HG03045 (cell line): ENCODE data around the gene PPT1.

Experiments used
- ATAC-seq: cut with Tn5 transposase; IDR thresholded peaks from one replicate; pipeline ENCODE4 v1.9.1; 2021; ENCODE audit warnings: mild to moderate bottlenecking, moderate library complexity; ENCODE audit not compliant: unreplicated experiment

Gene PPT1

DNA sequence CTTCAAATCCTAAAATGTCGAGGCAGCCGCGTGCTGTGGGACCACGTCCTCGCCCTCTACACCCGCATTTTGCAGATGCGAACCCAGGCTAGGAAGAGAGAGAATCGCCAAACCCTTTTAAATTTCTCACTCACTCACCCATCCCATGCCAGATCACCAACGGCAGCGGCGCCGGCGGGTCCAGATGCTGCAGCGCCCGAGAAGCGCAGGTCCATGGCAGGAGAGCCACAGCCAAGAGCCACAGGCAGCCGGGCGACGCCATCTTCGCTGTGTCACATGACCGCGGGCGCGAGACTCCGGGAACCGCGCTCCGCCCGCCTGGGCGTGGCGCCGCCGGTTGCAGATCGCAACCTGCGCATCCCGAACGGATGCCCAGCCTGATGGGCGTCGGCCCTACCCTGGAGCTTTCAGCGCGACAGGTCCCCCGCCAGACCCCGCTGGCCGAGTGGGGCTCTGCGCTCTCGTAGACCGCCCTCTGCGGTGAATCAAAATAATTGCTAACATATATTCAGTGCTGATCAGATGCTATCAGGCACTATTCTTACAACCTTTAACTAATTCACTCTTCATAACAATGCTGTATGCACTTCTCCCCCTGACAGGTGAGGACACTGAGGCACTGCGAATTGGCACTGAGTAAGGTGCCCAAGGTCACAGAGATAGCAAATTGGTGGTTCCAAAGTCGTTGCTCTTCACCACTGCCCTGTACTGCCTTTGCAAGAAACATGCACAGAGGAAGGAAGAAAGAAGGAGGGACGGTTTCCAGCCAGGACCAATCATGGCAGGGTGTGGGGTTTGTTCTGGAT is at the start of gene PPT1:
Gene PPT1, minus strand, starts transcription at position 276 of the 806 bp plus-strand sequence. Its CDS starts 14 bp downstream, at position 262.
- peak; percentile 81 for ATAC-seq

DNA sequence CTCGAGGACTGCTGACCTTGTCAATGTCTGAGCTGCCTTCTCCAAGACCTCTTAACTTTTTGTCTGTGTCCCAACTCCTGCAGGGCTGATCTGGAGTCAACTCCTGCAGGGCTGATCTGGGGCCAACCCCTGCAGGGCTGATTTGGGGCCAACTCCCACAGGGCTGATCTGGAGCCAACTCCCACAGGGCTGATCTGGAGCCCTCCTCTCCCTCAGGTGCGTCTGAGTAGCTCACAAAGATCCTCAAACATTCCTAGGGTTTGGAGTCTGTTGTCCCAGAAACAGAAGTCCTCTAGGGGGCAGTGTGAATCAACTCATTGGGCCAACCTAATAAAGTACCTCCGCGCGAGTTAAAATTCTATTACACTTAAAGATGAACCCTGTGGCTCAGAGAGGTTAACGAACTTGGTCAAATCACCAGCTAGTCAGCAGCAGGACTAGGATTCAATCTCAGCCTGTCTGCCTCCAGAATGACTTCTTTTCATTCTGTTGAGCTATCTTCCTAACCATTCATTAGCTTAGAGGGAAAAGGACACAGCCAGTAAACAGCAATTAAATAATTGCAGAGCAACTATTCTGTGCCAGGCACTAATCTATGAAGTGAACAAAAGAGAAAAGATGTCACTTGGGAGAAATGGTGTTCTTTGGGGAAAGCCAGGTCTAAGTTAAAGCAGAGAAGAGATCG is 47.0 kb upstream of the PPT1 start:
- no peak for ATAC-seq

DNA sequence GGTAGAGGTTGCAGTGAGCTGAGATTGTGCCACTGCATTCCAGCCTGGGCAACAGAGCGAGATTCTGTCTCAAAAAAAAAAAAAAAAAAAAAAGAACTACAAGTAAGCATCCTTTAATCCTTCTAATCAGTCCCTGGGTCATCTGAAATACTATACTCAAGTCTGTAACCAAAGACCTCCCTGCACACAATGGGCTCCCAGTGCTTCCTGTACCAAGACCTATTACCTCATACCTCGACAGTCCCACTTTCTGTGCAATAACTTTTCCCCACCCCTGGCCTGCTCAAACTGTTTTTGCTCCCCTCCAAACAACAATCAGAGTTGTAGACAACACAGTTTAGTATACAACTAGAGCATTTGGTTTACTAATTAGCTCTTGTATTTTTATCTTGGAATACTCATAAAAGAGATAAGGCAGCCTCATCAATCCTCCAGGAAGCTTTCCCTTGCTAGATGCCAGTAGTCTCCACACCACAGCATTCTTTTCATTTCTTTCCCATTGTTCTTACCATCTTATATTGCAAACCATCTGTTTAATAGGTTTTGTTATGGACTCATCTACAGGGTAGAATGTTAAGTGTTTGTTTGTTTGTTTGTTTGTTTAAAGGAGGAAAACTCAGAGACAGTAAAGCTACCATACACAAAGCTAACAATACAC is 45.0 kb upstream of the PPT1 start:
- no peak for ATAC-seq

DNA sequence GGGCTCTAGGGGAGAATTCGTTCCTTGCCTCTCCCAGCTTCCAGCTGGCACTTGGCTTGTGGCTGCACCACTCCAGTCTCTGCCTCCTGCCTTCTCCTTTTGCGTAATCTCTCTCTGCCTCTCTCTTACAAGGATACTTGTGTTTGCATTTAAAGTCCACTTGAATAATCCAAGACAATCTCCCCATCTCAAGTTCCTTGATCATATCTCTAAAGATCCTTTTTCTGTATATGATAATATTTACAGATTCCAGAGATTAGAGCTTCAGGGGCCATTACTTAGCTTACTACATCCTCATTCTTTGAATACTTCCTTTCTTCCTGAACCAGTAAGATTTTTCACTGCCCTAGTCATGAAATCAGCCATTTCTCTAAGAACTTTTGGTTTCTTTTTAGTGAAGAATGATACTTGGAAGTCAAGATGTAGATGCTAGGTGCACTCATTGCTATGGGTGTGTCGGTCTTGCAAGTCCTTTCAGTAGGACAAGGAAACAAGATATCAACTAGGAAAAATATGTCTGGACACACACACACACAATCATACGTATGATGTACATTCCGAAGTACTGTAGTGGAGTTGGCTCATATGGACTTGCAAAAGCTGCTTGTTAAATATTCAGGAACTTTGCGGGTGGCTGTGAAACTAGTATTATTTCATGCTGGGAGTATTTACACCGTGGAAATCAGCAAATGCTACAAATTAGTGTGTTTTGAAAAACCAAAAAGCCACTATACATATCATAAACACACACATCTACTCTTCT is 43.3 kb upstream of the PPT1 start:
- ATAC-seq: no peak

GRCh38 chr1:40133839-40134238 is 36.8 kb upstream of the PPT1 start:
- no peak for ATAC-seq

DNA sequence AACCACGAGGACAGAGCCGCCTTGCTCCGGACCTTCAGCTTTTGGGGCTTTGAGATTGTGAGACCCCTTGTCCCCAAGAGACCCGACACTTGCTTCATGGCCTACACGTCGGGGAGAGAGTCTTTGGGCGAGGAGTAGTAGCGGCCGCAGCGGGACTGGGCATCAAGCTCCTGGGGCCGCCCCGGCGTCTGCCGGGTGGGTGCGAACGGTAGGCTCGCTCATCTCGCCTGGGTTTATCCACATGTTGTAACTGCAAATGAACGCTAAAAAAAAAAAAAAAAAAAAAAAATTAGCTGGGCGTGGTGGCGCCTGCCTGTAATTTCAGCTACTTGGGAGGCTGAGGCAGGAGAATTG is 36.2 kb upstream of the PPT1 start:
- ATAC-seq: no peak

DNA sequence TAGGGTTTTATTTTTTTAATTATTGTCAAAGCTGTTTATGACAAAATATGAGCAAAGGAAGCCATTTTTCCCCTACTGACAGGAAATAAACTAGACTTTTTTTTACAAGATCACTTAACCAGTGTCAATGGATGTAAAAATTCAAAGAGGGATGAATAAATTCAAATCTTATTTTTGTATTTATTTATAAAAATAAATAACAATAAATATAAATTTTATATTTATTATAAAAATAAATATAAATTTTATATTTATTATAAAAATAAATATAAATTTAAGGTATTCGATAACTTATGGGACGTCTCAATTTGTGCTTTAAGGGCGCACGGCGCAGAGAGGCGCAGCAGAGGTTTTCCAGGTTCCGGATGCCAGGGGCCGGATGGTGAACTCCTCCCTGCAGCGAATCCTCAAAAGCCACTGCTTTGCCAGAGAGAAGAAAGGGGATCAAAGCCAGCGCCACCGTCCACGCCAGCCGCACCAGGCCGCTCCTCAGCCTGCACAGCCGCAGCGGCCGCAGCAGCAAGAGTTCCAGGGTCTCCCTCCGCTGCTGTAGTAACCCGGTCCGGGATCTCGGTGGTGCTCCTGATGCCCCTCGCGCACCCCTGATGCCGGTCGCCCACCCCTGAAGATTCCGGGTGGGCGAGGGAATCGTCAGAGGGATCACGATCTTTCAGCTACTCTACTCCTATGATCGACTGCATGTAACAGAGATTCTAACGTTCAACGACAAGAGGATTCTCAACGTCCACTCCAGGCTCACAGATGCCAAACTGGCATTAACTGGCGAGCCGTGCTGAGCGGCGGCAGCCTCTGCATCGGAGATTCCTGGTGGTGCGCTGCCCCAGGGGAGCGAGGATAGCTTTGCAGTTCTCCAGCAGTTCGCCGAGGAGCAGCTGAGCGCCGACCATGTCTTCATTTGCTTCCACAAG is 35.6 kb upstream of the PPT1 start:
- ATAC-seq: no peak

GRCh38 chr1:40130892-40131291 is 33.8 kb upstream of the PPT1 start:
- ATAC-seq: no peak

DNA sequence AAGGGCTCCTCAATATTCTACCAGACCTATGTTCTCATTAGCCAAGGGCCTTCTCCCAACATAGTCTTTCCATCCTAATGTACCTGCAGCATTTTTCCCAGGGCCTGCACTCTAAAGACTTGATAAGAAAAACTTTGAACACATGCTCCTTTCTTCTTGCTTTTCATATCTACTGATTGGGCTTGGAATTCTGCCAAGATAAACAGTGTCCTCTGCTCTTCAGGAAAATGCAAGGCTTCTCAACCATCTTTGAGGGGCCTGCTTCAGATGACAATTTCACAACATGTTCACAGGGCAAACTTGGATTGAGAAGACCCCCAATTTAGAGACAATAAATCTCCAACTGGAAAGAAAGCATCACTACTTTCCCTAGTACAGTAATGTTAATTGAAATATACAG is 25.8 kb upstream of the PPT1 start:
- ATAC-seq: no peak

DNA sequence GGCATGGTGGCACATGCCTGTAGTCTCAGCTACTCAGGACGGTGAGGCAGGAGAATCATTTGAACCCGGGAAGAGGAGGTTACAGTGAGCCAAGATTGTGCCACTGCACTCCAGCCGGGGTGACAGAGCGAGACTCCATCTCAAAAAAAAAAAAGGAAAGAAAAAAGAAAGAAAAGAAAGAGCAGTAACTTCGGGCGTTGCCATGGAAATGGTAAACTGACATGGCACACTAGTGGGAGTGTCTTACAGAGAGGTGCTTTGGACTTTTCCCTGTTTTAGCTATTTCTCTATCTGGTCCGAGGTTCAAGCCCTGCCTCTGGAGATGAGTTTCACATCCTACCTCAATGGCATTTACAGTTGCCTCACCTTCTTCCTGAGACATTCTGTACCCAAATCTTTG is 23.1 kb upstream of the PPT1 start:
- no peak for ATAC-seq

GRCh38 chr1:40114400-40114799 is 17.3 kb upstream of the PPT1 start:
- ATAC-seq: no peak

- no peak for ATAC-seq
These were observed 13.3 kb upstream of the PPT1 start for GRCh38 chr1:40110389-40110788.

DNA sequence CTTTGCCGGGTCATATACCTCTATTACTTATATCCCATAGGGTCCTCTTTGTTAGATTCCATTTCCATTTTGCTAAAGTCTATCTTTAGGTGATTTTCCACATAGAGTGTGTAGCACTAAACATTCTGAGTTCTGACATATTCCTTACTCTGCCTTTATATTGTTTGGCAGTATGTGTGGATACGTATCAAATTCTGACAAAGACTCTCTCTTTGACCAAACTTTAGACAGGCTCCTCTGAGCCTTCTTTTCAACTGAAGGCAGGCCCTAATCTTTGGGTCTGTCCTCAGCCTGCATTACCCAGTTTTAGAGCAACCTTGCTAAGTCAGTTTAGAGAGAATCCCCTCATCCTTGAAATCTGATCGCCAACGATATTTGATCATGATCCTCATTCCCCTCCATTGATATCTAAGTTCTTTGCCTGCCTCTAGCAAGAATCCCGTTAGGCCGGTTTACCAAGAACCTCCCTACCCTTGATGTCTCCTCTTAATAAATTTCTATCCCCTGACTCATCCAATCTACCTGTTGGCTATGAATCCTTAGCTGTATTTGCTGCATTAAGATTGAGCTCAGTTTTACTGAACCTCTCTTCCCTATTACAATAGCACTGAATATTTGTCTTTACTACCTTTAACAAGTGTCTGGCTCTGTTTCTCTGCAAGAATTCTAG is 10.4 kb upstream of the PPT1 start:
- ATAC-seq: no peak

- ATAC-seq: no peak
These were observed 8.0 kb upstream of the PPT1 start for GRCh38 chr1:40105028-40105427.

GRCh38 chr1:40102896-40103295 is 5.8 kb upstream of the PPT1 start:
- no peak for ATAC-seq

DNA sequence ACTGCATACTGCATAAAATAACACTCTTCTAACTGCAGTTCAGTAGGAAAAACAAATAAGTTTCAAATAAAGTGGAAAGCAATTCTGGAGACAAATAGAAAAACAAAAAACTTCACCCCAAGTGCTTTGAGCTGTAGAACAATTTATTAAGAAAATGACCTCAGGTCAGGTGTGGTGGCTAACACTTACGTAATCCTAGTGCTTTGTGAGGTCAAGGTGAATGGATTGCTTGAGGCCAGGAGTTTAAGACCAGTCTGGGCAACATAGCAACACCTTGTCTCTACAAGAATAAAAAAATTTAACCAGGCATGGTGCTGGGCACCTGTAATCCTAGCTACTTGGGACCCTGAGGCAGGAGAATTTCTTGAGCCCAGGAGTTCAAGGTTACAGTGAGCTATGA is 5.0 kb upstream of the PPT1 start:
- ATAC-seq: no peak

GRCh38 chr1:40096646-40096976 is 441 bp downstream of the PPT1 start:
- ATAC-seq: peak; percentile 38

- no peak for ATAC-seq
These were observed 1.2 kb downstream of the PPT1 start for GRCh38 chr1:40095806-40096205.

DNA sequence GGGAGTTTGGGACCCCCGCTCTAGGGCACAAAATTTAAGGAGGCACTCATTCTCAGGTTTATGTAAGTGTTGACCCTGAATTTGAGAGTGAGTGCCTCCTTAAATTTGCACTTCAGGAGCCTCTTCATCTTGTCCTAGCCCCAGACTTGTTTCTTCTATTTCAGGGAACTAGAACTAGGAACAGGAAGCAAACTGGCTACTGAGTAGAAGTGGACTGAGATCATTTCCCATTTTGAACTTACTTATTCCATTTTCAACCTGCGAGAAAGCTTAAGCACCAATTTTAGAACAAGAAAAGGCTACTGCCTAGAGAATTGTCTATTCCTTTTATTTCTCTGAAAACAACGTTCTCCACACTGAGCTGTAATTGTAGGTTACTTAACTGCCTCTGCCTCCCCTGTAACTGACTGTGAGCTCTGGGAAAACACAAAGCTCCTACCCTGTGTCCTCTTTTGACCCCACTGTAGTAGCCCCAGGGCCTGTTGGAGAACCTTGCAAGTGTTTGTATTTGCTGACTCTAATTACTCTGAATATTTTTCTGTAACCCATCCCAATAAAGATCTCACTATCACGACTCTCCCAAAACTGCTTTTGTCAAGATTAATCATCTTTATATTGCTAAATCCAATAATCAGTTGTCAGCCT is 2.5 kb downstream of the PPT1 start:
- no peak for ATAC-seq
